GM21529 (cell line): ENCODE measurements around the gene GPA33.

Source experiments
- ATAC-seq: cut with Tn5 transposase; IDR thresholded peaks from one replicate; pipeline ENCODE4 v1.9.1; 2021; ENCODE audit not compliant: unreplicated experiment

The GPA33 gene

GRCh38 chr1:167088746-167089417, 1.3 kb downstream of the GPA33 start:
- no peak for ATAC-seq

- ATAC-seq: no peak
These were observed 3.4 kb downstream of the GPA33 start for GRCh38 chr1:167086768-167087167.

GRCh38 chr1:167086033-167086432, 4.1 kb downstream of the GPA33 start:
- no peak for ATAC-seq

GRCh38 chr1:167084757-167085156, 5.4 kb downstream of the GPA33 start:
- ATAC-seq: no peak

- ATAC-seq: no peak
These were observed 6.3 kb downstream of the GPA33 start for GRCh38 chr1:167083871-167084270.

GRCh38 chr1:167083066-167083665, 7.0 kb downstream of the GPA33 start:
- no peak for ATAC-seq

- ATAC-seq: no peak
These were observed 7.6 kb downstream of the GPA33 start for GRCh38 chr1:167082511-167083027.

GRCh38 chr1:167081594-167082156, 8.5 kb downstream of the GPA33 start:
- no peak for ATAC-seq

- no peak for ATAC-seq
These were observed 12.3 kb downstream of the GPA33 start for GRCh38 chr1:167077868-167078210.

GRCh38 chr1:167077128-167077867, 12.9 kb downstream of the GPA33 start:
- no peak for ATAC-seq

GRCh38 chr1:167076136-167076710, 14.0 kb downstream of the GPA33 start:
- ATAC-seq: no peak

GRCh38 chr1:167071286-167071685, 18.9 kb downstream of the GPA33 start:
- ATAC-seq: no peak

GRCh38 chr1:167068761-167069160, 21.4 kb downstream of the GPA33 start:
- no peak for ATAC-seq

- no peak for ATAC-seq
These were observed 22.3 kb downstream of the GPA33 start for GRCh38 chr1:167067904-167068303.

- ATAC-seq: peak; percentile 79
These were observed 23.6 kb downstream of the GPA33 start for GRCh38 chr1:167066333-167067122.

- ATAC-seq: no peak
These were observed 24.7 kb downstream of the GPA33 start for GRCh38 chr1:167065471-167065870.

- no peak for ATAC-seq
These were observed 25.6 kb downstream of the GPA33 start for GRCh38 chr1:167064621-167065020.

- no peak for ATAC-seq
These were observed 29.1 kb downstream of the GPA33 start for GRCh38 chr1:167061073-167061464.

GRCh38 chr1:167060141-167061072, 29.8 kb downstream of the GPA33 start:
- ATAC-seq: no peak

- no peak for ATAC-seq
These were observed 30.4 kb downstream of the GPA33 start for GRCh38 chr1:167059809-167060107.
